Measurements from ENCODE around the gene MAPRE2. TPM values are rescaled to one million over a fixed set of nuclear protein-coding genes. Genes with fewer than 3 reads are reported as not detected.

Gene MAPRE2
- total RNA-seq, 1 experiment from 2014 or later: 2.8 TPM

GRCh38 chr18:35067454-35067853 lies 26.2 kb downstream of the MAPRE2 start:
- CTCF ChIA-PET: no interaction called here
- H3K79me2 ChIP-seq (ENCODE audit: low read length): no peaks in the 10 kb centered on the region

DNA sequence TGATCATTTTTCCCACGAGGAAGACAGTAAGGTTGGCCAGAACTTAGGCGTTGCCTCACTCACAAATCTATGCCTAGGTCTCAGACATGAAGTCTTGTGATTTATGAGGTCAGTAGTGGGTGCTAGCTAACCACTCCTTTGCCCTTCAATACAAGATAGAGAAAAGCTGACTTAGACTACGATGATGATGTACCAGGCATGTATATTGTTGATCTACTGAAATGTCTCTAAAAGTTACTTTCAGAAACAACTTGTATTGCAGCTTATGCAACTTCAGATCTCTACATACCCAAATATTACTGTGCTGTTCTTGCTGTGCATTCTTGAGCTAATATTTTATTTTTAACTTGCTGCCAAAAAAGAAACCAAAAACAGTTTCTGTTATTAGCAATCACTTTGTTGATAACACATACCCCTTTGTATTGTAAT lies 30.6 kb downstream of the MAPRE2 start:
- no peaks in the 10 kb centered on the region for H4K20me1 ChIP-seq (ENCODE audit: low read length)
- H3K4me1 ChIP-seq (ENCODE audit: insufficient read depth, low read length): peaks cover 8% of the 10 kb centered on the region; the same call in 1 of the 2 replicates
- H3K27me3 ChIP-seq (ENCODE audit: low read length): no peaks in the 10 kb centered on the region
- DNase-seq (no peak), ATAC-seq (no peak)
- H3K36me3 ChIP-seq (ENCODE audit: low read depth, low read length): no peaks in the 10 kb centered on the region
- ChIA-PET POLR2A (ENCODE audit: unreplicated experiment) (no interaction called here), CTCF (no interaction called here)
- H3K9ac ChIP-seq (ENCODE audit: low read length): no peak overlapping the region
- no peak overlapping the region for H3K27ac ChIP-seq (ENCODE audit: low read length)
- H3K4me3 ChIP-seq (ENCODE audit: low read length): no peak overlapping the region
- BruUV-seq (replicated peaks): no TSS peak
- H3K9me2 ChIP-seq (replicated peaks; ENCODE audit: low read length): no peaks in the 10 kb centered on the region
- H3F3A ChIP-seq (ENCODE audit: low read length, unreplicated experiment): no peaks in the 10 kb centered on the region
- TF ChIP-seq CTCF (conservative IDR thresholded peaks at IDR 0.05; ENCODE audit: low read depth, low read length): no peak
- TF ChIP-seq EZH2phosphoT487 (IDR thresholded peaks at IDR 0.05; ENCODE audit: borderline replicate concordance, low read length): no peak
- no peak for TF ChIP-seq EZH2 (IDR thresholded peaks at IDR 0.05; ENCODE audit: low read length, unreplicated experiment)
- no peak overlapping the region for H2AFZ ChIP-seq (ENCODE audit: low read length)
- no peaks in the 10 kb centered on the region for H3K79me2 ChIP-seq (ENCODE audit: low read length)
- no peak overlapping the region for H3K4me2 ChIP-seq (ENCODE audit: low read length)
- H3K9me3 ChIP-seq (ENCODE audit: low read length): no peaks in the 10 kb centered on the region
- intact Hi-C loops (cut with micrococcal nuclease): no loop called here

More at GRCh38 chr18:35067454-35067853, 26.2 kb downstream of the MAPRE2 start:
- no TSS peak for BruUV-seq (replicated peaks)
- TF ChIP-seq EZH2 (IDR thresholded peaks at IDR 0.05; ENCODE audit: low read length, unreplicated experiment): no peak
- TF ChIP-seq CTCF (conservative IDR thresholded peaks at IDR 0.05; ENCODE audit: low read depth, low read length): no peak
- no peak for TF ChIP-seq EZH2phosphoT487 (IDR thresholded peaks at IDR 0.05; ENCODE audit: borderline replicate concordance, low read length)
- no peak overlapping the region for H2AFZ ChIP-seq (ENCODE audit: low read length)
- H3F3A ChIP-seq (ENCODE audit: low read length, unreplicated experiment): no peaks in the 10 kb centered on the region
- no peaks in the 10 kb centered on the region for H3K27me3 ChIP-seq (ENCODE audit: low read length)
- no peaks in the 10 kb centered on the region for H3K9me2 ChIP-seq (replicated peaks; ENCODE audit: low read length)
- no peak overlapping the region for H3K4me2 ChIP-seq (ENCODE audit: low read length)
- POLR2A ChIA-PET (ENCODE audit: unreplicated experiment): no interaction called here
- no peaks in the 10 kb centered on the region for H3K36me3 ChIP-seq (ENCODE audit: low read depth, low read length)
- ATAC-seq (no peak), DNase-seq (no peak)
- no peak overlapping the region for H3K9ac ChIP-seq (ENCODE audit: low read length)
- intact Hi-C loops (cut with micrococcal nuclease): no loop called here
- no peaks in the 10 kb centered on the region for H3K9me3 ChIP-seq (ENCODE audit: low read length)
- H3K4me1 ChIP-seq (ENCODE audit: insufficient read depth, low read length): no peaks in the 10 kb centered on the region
- no peak overlapping the region for H3K4me3 ChIP-seq (ENCODE audit: low read length)
- H3K27ac ChIP-seq (ENCODE audit: low read length): no peak overlapping the region
- H4K20me1 ChIP-seq (ENCODE audit: low read length): no peaks in the 10 kb centered on the region

DNA sequence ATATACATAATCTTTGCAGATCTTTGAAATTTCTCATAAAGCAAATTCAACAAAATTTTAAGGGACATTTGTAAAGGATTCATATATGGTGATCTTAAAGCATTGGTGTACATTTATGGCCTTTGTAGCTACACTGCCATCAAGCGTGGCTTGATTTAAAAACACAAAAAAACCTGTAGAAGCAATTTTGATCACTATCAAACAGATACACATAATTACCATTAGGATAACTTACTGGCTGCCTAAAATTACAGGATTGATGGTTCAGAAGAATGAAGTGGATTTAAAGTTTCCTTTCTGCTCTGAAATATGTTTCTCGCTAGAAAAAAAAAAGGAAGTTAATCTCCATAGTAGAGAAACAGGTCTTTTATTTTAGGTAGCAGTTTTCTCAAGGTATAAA lies 31.4 kb downstream of the MAPRE2 start:
- Histone ChIP-seq H3K9me2 (replicated peaks; ENCODE audit: low read length) (no peaks in the 10 kb centered on the region), H3K79me2 (ENCODE audit: low read length) (no peaks in the 10 kb centered on the region), H3K4me3 (ENCODE audit: low read length) (no peak overlapping the region), H3K4me1 (ENCODE audit: insufficient read depth, low read length) (peaks cover 8% of the 10 kb centered on the region; the same call in 1 of the 2 replicates), H3K27me3 (ENCODE audit: low read length) (no peaks in the 10 kb centered on the region), H3K9ac (ENCODE audit: low read length) (no peak overlapping the region), H3F3A (ENCODE audit: low read length, unreplicated experiment) (no peaks in the 10 kb centered on the region), H2AFZ (ENCODE audit: low read length) (no peak overlapping the region), H4K20me1 (ENCODE audit: low read length) (no peaks in the 10 kb centered on the region), H3K4me2 (ENCODE audit: low read length) (no peak overlapping the region), H3K27ac (ENCODE audit: low read length) (no peak overlapping the region), H3K36me3 (ENCODE audit: low read depth, low read length) (no peaks in the 10 kb centered on the region), H3K9me3 (ENCODE audit: low read length) (no peaks in the 10 kb centered on the region)
- ATAC-seq (no peak), DNase-seq (no peak)
- POLR2A ChIA-PET (ENCODE audit: unreplicated experiment): no interaction called here
- no TSS peak for BruUV-seq (replicated peaks)
- CTCF ChIA-PET: no interaction called here
- TF ChIP-seq EZH2 (IDR thresholded peaks at IDR 0.05; ENCODE audit: low read length, unreplicated experiment) (no peak), CTCF (conservative IDR thresholded peaks at IDR 0.05; ENCODE audit: low read depth, low read length) (no peak), EZH2phosphoT487 (IDR thresholded peaks at IDR 0.05; ENCODE audit: borderline replicate concordance, low read length) (no peak)
- intact Hi-C loops (cut with micrococcal nuclease): no loop called here
